AG08396 (cell line): ENCODE data around the gene RASA1.
"Not testable (repeated sequence)": the region's sequence is repeated elsewhere in the genome, so short reads cannot be mapped to it uniquely, and the experiment has no call there.

Experiments
- DNase-seq: peaks from one replicate; pipeline ENCODE4 v3.0.0; 2012; ENCODE audit warnings: low spot score, mixed read lengths

RASA1 gene

DNA sequence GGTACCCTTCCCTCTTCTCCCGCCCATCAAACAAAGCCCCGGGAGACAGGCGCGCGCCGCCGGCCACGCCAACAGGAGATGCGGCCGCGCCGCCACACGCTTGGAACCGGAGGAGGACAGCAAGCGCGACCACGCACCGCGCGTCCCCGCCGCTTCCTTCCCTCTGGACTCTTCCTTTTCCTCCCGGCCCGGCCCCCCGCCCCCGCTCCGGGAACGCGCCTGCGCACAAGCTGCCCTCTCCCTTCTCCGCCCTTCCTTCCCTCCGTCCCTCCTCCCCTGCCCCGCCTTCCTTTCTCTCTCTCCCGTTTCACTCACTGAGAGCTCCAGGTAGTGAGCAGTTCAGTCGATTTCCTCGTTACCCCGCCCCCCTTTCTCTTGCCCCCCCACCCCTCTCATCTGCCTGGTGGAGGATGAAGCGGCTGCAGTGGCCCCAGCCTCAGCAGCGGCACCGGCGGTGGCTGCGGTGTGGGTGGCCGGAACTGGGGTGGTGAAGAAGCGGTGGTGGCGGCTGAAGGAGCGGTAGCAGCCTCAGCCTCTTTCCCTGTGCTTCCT is at the start of gene RASA1:
Gene RASA1, plus strand, starts transcription at position 310 of the 552 bp plus-strand sequence. CDS start 569 bp downstream, outside the sequence.
- peak; percentile 98 for DNase-seq

DNA sequence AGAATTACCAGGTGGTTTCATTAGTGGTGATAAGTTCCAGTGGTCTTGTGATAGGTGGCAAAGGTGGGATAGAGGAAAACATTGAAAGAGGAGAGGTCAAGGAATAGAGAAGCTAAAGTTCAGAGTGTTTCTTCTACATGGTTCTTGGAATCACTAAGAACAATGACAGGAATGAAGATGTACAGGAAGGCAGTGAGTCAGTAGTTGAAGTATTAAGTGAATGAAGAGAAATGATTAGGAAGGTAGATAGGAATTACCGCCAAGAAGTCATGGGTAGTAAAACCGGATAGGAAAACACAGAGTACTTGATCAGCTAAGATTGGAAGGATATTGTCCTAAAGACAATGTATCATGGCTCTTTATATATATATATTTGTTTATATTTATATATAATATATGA is 37.9 kb upstream of the RASA1 start:
- no peak for DNase-seq

DNA sequence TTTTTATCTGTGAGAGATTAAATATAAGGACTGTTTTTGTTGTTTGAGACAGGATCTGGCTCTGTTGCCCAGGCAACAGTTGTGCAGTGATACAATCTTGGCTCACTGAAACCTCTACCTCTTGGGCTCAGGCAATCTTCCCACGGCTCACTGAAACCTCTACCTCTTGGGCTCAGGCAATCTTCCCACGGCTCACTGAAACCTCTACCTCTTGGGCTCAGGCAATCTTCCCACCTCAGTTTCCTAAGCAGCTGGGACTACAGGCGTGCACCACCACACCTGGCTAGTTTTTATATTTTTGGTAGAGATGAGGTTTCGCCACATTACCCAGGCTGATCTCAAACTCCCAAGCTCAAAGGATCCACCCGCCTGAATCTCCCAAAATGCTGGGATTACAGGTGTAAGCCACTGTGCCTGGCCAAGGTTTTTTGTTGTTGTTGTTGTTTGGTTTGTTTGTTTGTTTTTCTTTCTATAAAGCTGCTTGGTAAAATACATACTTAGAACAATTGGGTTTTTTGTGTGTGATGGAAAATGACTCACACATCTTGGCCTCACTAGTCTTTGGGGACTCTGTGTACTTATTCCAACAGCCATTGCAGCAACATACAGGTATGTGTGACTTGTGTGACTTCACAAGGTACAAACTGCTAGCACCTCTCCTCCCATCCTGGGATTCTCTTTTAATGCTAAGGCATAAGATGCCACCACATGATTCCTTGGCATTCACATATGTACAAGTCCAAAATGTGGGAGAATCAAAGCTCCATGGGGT is 36.5 kb upstream of the RASA1 start:
- DNase-seq = no peak

DNA sequence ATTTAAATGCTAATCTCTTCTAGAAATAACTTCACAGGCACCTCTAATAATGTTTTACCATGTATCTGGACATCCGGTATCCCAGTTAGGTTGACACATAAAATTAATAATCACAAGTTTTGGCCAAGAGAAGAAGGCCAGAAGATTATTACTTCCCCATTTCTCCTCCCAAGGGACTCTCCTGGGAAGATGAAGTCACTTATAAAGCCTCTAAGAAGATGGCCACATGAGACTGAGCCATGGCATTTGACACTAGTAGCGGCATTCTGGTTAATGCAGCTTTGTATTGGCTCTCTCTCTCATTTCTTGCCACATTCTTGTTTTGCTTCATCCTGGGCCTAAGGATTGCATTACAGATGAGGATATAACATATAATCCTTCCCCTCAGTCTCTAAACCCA is 34.5 kb upstream of the RASA1 start:
- DNase-seq = no peak

DNA sequence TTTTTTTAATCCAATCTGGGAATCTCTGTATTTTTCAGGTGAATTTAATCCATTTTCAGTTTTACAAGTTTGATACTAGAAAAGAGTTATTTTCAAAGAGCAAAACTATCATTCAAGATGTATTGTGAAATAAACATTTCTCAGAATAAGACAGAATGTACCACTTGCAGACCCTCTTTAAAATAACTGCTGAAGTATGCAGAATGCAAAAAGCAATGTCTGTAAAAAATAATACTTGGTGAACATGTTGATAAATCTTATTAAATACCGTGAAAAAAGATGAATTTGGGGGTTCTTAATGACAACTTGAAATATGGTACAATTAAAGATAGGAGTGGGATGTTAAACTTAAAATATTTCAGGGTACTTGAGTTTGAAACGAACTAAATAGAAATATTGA is 26.1 kb upstream of the RASA1 start:
- no peak for DNase-seq

DNA sequence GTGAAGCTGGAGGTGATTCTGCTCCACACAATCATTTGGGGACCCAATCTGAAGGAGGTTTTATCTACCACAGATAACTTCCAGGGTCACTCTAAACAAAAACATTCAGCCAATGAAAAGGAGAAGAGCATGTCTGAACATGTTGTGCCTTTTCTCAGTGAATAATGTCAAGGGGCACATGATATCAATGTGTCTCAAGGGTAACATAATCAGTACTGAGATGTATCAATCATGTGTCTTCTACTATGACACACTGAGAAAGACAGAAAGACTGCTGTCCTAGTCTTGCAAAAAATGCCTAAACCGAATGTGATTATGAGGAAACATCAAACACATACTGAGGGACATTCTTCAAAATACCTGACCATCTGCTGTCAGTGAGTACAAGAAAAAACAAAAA is 25.4 kb upstream of the RASA1 start:
- DNase-seq = no peak

DNA sequence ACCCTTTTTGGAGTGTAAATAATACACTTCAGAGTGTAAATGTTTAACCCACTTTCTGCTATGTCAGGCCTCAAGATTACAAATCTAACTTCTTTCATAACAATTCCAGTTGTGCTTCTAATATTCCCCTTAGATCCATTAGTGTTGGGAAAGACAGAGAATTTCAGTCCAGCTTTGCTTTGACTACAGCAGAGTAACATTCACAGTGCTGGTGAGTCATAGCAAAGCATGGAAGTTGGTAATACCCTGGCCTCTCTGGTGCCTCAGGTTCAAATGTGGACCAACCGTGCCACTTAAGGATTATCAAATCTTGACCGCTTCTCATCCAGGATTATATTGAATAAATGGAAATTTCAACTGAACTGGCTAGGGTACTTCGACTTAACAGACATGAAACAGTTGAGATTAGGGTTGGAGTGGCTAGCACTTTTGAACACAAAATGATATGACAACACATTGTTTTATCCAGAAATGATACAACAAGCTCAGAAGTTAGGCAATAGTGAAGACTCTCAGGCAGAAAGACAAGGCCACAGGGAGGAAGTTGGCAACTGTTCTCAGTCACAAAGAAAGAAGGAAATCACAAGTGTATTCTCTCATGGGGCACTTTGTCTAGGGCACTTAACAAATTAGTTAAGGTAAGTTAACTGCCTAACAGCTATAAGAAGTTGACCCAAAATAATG is 24.4 kb upstream of the RASA1 start:
- DNase-seq = peak; percentile 71

DNA sequence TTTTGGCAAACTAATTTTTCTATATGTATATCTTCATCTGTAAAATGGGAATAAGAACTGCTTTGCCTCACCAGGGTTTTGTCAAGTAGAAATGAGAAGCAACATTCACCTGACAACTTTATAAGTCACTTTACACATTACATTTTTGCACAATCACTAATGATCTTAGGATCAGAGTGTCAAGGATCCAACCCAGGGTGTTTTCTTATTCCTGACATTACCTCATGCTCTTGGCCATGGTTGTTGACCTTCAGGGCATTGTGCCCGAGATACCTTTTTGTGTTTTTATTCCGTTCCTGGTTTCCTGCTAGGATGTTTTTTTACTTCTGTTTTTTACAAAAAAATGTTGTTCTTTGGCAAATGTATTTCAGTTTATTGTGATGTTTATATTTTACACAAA is 22.2 kb upstream of the RASA1 start:
- DNase-seq = no peak

DNA sequence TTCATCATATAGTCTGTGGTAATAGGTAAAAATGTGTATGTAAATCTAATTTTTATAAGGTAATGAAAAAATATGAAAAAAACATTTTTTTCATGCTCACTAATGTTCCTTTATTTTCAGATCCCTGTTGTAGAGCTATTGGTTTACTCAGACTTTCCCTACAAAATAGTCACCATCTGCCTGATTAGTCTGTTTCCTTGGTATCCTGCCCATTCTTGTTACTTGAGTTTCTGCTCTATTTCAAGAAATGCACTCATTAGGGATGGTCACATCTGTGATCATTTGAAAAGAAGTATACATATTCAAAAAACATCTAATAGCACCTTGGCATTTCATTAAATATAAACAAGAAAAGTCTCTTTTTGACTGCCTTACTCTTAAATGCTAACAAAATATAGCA is 21.6 kb upstream of the RASA1 start:
- no peak for DNase-seq

DNA sequence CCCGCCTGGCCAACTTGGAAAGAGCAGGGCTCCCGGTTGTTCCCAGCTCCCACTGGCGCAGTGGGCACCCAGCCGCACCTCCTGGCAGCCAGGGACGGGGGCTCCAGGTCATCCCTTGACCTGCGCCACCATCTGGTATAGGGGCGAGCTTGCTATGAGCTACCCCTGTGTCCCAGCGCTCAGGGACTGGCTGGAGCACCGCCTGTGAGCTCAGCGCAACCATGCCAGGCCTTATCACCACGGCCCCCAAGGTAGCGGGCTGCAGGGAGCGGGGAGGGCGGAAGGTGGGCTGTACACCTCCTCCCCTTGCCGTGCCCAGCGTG is 15.4 kb upstream of the RASA1 start:
- DNase-seq = no peak

DNA sequence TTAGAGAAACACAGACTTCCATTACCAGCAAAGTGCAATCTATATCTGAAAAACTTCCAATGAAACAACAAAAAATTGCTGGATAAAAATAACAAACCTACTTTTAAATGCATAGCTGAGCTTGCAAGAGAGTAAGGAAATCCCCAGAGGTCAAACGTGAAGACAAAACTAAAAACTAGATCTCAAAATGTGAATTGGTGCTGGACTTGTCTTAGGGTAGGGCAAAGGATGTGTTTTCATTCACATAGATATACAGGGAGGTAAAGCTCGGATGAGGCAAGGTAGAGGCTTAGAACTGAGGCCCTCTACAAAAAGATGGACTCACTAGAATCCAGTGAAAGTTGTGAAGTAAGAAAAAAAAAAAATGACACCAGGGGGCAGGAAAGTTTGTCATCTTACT is 13.6 kb upstream of the RASA1 start:
- no peak for DNase-seq

DNA sequence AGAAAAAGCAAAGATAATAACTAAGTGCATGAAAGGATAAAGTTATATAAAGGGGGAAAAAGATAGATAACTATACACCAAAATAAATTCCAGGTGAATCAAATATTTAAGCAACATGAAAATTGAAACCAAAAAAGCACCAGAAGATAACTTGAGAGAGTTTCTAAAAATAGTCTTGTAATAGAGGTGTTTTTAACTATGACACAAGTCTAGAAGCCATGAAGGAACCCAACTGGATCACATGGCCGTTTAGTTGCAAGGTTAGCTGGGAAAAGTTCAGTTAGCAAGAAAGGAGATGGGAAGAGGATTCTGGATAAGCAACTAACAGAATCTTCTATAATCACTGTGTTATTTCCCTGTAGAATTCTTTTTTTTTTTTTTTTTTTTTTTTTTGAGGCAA is 9.2 kb upstream of the RASA1 start:
- no peak for DNase-seq

DNA sequence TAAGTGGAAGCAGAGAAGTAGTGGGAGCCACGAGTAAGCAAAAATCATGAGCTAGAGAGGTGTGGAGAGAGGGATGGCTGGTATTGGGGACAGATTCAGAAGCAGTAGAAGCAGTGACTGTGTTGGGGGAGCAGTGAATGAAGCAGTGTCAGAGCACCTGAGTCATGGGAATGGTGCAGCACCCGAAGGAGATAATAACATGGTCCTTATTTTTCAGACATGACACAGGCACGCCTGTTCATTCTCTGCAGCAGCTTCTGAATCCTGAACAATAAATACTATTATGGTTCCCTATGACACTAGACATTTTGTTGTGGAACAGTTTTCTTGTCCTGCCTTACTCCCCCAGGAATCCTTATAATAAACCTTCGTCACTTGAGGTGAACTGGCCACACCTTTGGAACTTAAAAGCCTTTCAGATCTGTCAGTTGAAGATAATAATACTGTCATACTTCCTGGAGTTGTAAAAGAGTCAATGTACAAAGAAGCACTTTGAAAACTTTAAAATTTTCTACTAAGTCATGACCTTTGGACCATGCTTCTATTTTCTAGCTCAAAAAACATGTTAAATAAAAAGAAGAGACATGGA is 7.0 kb upstream of the RASA1 start:
- DNase-seq = no peak

DNA sequence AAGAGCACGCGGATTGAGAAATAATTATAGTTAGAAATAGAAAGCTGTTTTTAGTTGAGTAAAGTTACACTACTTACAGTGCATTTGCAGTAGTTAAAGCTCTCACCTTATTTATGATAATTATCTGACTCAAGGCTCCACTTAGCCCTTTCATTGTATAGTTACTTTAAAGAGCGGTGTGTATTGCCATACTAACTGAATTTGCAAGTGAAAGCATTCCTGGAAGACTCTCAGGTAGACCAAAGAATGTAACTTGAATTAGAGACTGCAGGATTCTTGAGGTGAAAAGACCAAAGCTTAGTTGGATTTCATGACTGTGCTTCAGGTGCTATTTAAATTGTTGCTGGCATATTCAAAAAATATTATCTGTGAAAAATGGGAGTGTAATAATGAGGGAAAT is 4.2 kb upstream of the RASA1 start:
- no peak for DNase-seq

DNA sequence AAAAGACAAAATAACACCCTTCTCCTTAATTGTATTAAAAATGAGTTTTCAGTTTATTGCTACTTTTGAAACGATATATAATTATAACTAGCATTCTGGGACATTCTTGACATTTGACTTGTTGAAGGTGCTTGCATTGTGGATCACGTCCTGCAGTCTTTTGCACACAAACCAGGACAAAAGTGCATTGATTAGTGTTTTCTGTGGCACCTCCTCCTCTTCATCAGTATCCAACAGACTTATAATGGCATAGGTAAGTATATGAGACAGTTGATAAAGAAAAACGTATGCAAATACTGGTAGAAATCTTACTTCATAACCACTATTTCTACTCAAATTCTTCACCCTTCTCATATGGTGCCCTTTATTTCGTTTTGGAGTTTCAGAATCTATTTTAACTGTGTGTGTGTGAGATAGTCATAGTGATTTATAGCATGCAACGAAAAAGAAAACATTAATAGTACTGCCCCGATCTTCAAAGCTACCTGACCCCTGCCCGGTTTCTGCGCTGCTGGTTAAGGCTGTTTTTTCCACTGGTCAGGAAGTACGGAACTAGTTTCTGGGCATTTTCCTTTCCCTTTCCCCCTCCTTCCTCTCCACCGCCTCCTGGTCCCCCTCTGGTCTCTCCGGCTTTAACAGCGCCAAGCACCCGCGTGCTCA is 639 bp upstream of the RASA1 start:
- DNase-seq = no peak

DNA sequence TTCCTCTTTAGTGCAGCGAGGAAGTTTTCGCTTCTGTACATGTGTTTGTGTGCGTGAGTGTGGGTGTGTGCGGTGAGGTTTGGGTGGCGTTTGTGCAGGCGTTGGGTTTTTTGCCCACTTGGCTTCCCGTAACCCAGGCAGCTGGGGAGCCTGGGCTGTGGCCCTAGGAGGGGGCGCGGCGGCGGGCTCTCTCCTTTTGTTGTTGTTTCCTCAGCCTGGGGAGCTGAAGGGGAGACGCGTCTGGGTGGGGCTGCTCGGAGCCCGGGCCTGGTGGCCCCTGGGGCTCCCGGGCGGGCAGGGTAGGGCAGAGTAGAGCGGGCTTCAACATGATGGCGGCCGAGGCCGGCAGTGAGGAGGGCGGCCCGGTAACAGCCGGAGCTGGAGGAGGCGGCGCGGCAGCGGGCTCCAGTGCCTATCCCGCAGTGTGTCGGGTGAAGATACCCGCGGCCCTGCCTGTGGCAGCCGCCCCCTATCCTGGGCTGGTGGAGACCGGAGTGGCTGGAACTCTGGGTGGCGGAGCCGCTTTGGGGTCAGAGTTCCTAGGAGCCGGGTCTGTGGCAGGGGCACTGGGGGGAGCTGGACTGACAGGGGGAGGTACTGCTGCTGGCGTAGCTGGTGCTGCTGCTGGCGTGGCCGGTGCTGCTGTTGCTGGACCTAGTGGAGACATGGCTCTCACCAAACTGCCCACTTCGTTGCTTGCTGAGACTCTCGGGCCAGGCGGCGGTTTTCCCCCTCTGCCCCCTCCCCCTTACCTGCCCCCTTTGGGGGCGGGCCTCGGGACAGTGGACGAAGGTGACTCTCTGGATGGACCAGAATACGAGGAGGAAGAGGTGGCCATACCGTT is 665 bp downstream of the RASA1 start:
- peak; percentile 65 for DNase-seq

DNA sequence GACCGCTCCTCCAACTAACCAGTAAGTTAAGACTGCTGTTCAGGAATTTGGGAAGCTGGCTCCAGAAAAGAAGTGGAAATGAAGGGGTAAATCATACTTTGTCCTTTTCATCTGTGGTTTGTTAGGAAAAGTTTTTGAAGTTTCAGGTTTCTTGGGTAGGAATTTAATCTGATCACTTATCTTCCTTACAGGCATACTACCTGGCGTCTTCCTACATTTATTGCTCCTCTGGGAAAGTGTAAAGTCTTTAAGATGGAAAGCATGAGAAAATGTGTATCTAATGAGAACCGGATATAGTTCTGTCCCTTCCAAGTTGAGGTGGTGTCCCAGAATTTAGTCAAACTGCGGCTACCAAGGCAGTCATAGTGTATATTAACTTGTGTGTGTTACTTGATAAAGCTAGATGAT is 1.3 kb downstream of the RASA1 start:
- no peak for DNase-seq

DNA sequence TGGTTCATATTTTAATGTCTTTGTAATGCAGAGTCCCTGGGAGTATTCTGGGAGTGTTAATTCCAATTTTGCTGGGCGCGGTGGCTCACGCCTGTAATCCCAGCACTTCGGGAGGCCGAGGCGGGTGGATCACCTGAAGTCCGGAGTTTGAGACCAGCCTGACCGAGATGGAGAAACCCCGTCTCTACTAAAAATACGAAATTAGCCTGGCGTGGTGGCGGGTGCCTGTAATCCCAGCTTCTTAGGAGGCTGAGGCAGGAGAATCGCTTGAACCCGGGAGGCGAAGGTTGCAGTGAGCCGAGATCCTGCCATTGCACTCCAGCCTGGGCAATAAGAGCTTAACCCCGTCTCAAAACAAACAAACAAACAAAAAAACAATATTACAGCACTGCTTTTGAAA is 3.2 kb downstream of the RASA1 start:
- DNase-seq = not testable (repeated sequence)

DNA sequence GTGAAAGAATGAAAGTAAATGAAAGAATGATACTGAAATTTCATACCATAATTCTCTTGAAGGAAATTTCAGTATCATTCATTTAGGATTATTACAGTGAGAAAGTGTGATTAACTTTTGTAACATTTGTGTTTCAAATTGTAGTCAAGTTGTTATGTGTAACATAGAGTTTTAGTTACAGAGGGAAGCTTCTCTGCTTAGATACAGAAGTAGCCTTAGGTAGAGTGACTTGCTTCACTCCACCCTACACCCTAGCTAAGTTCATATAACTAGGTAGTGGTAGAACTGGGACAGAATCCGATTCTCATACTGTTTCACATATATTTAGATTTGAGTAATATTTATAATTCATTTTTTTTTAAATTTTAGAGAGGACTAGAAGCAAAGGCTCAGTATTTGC is 9.0 kb downstream of the RASA1 start:
- DNase-seq = no peak

DNA sequence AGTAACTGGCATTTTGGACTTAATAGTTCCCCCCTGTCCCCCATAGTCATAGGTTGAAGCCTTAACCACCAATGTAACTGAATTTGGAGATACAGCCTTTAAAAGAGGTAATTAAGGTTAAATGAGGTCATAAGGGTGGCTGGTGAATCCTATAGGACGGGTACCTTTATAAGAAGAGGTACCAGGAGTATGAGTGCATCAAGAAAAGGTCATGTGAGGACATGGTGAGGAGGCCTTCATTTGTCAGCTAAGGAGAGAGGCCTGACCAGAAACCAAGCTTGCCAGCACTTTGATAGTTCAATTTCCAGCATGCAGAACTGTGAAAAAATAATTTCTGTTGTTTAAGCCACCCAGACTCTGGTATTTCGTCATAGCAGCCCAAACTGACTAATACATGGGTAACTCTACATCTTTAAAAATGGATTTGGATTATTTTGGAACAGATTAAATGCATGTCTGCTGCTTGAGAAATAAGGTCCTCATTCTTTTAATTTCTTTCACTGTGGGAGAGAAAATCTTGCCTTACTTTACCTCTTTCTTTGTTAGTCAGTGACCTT is 9.7 kb downstream of the RASA1 start:
- no peak for DNase-seq

DNA sequence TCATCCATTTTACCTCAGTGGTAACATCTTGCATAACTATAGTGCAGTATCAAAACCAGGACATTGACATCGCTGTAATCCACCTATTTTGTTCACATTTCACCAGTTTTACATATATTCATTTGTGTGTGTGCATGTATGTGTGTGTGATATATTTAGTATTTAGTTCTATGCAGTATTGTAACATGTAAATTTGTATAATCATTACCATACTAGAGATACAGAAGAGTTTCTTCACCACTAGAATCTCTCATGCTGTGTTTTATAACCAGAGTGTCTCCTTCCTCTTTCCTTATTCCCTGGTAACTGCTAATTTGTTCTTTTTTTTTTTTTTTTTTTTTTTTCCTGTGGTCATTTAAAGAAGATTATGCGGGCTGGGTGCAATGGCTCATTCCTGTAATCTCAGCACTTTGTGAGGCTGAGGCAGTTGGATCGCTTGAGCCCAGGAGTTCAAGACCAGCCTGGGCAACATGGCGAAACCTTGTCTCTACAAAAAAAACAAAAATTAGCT is 11.0 kb downstream of the RASA1 start:
- DNase-seq = no peak
